Dedifferentiated amniotic fluid mesenchymal stem cell (primary cell): ENCODE data around the gene PIK3C2G.

Experiments
- DNase-seq: peaks from one replicate; pipeline ENCODE4 v3.0.0-alpha.2; 2016; ENCODE audit errors: extremely low spot score

The PIK3C2G gene

DNA sequence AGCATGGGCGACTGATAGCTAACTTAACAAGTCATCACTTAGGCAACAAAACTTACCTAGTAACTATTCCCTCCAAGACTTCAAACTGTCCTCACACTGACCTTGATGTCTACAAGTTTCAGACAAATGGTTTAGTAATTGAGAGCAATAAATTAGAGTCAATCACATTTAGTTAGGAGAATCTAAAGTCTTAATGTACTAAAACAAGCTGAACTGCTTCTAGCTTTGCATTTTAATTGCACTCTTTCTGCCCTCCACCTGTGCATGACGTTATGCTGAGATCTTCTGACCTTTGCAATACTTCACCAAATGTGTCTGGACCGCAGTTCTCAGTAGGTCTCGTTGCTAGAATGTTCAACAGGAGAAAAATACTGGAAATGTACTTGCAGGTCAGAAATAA lies 158.0 kb downstream of the PIK3C2G start:
- DNase-seq = no peak

DNA sequence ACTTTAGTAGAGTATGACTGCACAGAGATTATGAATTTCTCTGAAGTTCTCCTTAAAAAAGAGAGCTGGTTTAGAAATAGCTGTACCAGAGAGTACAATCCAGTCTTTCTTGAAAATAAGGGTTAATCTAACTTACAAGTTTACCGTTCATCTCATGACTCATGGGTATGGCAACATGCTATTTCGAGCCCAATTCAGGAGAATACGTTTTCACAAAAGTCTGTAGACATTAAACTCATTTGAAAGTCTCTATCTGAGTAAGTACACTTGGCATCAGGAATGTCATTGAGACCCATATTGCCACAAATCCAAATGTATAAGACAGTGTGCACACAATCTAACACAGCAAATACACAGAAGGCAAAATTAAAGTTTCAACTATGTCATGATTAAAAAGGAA lies 160.5 kb downstream of the PIK3C2G start:
- DNase-seq = no peak

- DNase-seq = no peak
These were observed 161.6 kb downstream of the PIK3C2G start for GRCh38 chr12:18422871-18423270.

GRCh38 chr12:18424857-18425256 lies 163.5 kb downstream of the PIK3C2G start:
- no peak for DNase-seq

DNA sequence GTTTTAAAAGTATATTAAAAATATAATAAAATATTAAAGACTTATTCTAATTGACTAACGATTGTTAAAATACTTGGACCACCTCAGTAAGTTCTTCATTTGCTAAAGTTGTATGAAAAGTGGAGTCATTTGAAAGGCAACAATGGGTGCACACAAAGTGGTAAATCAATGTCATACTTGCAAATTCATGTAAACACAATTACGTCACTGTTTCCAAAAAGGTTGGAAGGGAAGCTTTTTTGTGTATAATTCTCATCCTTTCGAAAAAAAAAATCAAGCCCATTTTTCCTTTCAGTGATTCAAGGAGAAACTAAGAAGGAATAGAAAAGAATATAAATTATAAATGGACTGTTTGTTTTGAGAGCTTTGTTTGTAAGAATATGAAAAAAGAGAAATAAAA lies 166.2 kb downstream of the PIK3C2G start:
- no peak for DNase-seq

DNA sequence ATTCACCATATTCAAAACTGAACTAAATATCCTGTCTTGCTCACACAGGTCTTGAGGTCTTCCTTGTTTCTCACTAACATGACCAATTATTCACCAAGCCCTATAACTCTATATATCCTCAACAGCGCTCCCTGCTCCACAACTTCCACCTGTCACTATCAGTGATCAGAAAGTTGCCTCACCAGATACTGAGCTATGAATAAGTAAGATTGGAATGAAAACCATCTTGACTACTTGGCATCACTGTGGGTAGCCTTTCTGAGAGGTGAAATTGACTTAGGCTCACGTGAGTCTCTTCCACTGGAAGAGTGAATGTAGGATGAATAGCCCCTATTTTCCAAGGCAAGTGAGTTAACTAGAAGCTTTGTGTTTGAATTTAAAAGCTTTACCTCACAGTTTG lies 167.1 kb downstream of the PIK3C2G start:
- DNase-seq = no peak

- no peak for DNase-seq
These were observed 168.0 kb downstream of the PIK3C2G start for GRCh38 chr12:18429366-18429765.

DNA sequence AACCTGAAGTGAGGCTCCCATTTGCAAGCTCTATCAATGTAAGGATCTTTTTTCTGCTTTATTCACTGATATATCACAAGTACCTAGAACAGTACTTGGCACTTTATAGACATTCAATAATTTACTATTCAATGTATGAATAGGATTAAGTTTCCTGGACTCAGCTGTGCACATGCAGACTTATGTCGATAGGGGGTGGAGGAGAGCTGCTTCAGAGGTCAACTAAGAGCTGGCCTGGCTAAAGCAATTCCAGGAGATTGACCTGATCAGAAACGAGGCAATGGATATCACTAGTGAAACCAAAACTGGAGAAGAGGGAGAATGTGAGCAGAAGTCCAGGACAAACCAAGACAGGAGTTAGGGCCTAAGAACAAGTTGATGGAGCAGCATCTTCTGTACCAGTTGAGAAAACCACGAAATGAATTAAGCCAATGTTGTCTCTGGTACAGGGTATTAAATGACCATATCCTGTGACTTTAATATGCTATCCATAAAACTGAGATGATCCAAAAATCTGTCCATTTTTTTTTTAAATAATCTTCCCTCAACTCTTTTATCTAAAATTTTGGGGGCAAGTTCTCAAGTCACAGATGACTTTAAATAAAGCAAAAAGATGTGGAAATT lies 169.2 kb downstream of the PIK3C2G start:
- peak; percentile 33 for DNase-seq

DNA sequence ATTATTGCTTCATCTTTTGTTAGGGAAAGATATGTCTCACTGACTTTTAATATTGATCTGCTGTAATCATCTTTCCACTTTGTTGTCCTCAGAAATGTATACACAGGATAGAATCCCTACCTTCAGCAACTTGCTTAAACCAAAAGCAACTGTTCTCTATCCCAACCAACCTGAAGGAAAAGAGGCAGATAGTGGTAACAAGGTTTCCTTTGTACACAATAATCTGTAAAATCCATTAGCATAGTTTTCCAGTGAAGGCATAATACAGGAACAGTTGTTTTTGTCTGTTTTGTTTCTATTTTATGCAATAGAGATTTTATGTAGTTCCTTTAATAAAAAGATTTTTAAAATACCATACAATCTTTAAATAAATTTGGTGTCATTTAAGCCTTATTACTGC lies 170.5 kb downstream of the PIK3C2G start:
- no peak for DNase-seq

GRCh38 chr12:18432206-18432605 lies 170.9 kb downstream of the PIK3C2G start:
- DNase-seq = no peak

- DNase-seq = no peak
These were observed 174.9 kb downstream of the PIK3C2G start for GRCh38 chr12:18436170-18436569.

DNA sequence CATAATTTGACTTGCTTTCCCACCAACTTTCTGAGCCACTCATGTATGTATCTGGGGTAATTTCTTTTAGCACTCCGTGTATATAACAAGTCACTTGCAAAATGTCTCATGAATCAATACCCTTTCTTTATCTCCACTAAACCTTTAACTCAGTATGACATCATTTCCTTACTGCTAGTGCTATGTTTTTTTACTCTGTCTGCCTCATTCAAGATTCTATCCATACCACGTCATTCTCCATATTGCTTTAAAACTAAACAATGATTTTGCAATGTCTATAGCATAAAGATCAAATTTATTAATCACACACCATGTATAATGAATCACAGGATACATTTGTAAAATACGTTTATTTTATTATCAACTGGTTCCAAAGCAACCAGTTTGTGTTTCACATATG lies 178.2 kb downstream of the PIK3C2G start:
- DNase-seq = no peak

DNA sequence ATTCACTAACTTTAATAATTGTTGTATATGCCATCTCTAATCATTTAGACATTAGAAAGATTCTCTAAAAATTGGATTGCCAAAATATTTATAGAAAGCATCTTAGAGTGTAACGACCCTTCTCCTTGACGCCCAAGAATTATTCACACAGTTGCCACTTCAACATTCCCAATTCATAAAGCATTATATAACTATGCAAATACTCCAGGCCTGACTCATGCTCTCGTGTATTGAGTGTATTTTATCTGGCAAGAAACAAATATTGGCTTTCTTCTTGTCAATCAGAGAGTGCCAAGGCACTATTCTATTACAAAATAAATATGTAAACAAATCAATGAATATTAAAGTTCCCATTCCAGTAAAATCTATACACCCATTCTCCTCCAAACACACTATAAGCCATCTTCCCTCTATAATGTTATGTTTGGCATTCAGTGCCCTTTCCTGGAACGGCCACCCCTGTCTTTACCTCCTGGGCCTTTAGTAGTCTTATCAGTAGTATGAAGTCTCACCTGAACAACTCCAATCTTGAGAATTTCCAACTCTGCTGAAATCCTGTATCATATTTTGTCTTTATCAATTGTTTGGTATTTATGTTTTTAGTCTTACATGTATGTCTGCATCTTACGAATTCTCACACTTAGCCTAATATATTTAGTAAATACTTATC lies 182.6 kb downstream of the PIK3C2G start:
- no peak for DNase-seq

DNA sequence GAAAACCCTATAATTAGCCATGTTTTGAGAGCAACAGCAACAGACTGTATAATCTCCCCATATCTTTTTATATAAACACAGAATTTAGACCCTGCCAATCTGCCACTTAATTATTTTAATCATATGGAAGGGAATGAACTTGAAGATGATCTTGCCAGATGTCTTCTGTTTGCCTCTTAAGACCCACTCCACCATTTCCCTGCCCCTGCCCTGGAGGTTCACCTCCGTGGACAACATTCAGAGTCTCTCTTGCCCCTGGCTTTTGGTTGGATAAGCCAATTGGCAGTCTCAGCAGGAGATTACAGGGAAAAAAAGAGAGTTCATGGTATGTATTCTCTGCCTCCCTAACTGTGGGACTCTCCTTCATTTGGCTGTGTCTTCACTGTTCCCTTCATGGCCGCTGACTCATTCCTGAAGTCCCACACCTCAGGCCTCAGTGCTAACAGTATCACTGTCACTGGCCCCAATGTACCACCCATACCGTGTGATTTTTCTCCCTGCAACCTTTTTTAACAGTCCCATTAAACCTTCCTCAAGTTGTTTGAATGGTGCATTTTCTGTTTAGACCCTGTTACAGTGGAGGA lies 184.8 kb downstream of the PIK3C2G start:
- no peak for DNase-seq

- no peak for DNase-seq
These were observed 193.0 kb downstream of the PIK3C2G start for GRCh38 chr12:18454330-18454729.

DNA sequence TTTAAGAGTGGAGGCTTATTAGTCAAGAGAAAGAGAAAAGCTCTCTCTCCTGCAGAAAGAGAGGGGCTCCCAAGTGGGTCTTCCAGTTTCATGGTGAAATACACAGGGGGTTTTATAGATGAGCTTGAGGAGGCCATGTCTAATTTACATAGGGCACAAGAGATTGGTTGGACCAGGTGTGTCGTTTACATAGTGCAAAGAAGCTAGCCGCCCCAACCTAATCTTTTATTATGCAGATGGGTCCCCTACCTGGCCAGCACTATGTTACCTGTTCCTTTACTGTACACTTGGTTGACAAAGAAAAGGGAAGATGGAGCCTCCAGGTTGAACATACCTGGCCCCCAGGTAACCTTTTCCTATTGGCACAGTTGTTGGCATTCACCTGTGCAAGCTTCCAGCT lies 195.0 kb downstream of the PIK3C2G start:
- DNase-seq = no peak

DNA sequence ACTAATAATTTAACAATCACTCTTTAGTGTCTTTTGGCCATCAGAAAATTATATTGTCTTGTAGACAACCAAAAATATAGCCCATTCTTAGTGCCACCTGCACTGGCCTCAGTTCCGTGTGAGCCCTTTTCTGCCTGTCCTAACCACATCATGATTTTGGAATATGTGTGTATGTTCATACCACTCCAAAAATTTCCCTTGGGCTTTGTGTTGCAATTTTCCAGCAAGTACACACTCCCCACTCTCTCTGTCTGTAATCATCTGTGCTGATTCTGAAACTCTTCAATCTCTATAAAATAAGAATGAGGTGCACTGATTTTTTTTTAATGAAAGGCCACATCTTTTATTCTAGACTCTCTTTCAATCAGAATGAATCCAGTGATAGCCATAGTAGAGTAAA lies 196.0 kb downstream of the PIK3C2G start:
- DNase-seq = no peak

DNA sequence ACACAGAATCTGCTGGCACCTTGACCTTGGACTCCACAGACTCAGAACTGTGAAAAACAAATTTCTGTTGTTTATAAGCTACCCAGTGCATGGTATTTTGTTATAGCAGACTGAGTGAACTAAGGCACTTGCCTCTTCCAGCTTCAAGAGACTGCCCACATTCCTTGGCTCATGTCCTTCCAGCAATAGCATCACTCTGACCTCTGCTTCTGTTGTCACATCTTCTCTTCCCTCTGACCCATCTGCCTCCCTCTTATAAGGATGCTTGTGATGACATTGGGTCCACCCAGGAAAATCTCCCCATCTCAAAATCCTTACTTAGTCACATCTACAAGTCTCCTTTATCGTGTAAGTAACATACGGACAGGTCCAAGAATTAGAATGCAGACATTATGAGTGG lies 200.4 kb downstream of the PIK3C2G start:
- no peak for DNase-seq

DNA sequence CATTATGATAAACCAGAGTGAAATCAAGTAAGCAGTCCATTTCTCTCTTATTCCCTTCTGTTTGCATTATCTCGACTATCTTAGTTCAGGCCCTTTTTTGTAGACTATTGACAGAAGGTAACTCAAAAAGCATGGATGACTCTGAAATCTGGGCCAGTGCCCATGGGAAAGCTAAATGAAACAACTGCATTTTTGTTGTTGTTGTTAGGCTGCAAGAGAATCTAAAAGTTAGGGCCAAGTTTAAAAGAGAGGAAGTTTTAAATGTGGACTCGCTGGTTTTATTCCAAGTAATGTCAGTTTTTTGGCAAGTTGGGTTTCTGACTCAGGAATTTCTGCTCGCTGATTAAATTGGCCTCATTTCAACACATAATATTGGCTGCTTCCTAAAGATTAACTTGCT lies 201.1 kb downstream of the PIK3C2G start:
- peak; percentile 69 for DNase-seq

DNA sequence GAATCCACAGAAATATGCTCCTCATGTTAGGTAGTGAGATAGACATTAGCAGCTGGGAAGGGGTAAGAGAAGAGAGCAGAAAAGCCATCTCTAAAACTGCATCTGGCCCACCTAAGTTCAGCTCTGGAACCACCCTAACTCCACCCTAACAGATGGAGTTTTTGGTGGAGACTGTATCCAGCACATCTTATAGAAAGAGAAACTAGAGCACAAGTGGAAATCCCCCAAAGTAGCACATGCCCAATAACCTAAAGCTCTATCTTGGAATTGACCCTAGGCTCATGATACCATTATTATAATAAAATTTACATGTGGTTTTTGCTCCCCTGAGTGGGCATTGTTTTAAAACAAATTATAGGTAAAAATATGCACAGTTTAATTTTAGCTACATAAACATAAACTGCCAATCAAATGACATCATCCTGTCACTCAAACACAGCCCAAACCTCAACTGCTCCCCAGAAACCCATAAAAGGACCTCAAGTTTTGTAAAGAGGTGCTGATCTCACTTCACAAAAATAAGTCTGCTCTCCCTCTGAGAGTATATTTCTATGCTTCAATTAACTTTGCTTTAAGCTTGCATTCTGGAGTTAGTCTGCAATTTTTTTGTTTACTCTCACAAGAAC lies 206.4 kb downstream of the PIK3C2G start:
- DNase-seq = no peak

DNA sequence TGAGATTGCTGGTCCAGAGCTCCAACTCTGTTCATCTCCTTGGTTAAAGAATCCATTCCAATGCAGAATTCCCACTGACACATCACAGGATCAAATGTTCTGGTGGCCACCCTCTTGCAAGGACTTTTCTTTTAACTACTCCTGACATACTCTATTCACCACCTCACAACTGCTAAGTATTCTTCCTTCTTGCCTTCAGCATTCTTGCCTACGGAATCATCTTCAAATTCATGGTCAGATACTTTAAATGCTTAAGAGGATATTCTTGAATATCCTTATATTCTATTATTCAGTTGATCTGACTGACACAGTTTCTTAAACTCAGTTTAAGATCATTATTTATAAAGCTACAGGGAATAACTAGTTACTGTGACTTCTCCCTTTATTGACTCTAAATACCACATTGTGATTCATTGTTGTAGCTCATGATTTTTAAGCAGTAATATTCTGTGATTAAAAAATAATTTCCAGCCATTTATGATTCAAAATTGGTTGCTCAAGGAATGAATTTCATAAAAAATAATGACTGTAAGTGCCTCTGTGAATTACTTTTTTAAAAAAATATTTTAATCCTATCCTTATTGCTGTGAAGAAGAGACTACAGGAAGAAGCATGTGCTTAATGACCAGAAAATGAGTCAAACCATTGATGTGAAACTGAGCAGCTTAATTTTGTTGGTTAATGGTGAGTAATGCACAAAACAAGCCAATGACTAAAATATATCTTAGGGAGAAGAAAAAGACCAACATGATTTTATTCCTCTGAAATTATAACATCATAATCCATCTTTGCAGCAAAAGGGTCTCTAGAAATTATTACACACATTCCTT lies 207.1 kb downstream of the PIK3C2G start:
- DNase-seq = no peak

GRCh38 chr12:18470251-18470650 lies 208.9 kb downstream of the PIK3C2G start:
- DNase-seq = no peak
